WTC11 (cell line): Measurements from ENCODE around the gene MT1H. TPM values are rescaled to one million over a fixed set of nuclear protein-coding genes. Genes with fewer than 3 reads are reported as not detected.

ENCODE experiments used
- ATAC-seq: fragments of 200-7000 bp; cut with Tn5 transposase; 2 replicates; pipeline ENCODE4 v1.10.0; 2021; ENCODE audit warnings: mild to moderate bottlenecking, moderate library complexity
- CTCF ChIA-PET: fragments of 300-600 bp; sonication (Branson Sonifier 250); formaldehyde crosslinking; loops from one replicate; lab custom pipeline; 2021; ENCODE audit warnings: antibody characterized with exemption; lab: Charles Lee
- POLR2A ChIA-PET: fragments of 350-600 bp; sonication (Branson Sonifier 250); formaldehyde crosslinking; loops from one replicate; lab custom pipeline; 2021; ENCODE audit warnings: antibody characterized with exemption; lab: Charles Lee
- DNase-seq: peaks from one replicate; pipeline ENCODE4 v3.0.0; 2021; ENCODE audit warnings: low spot score
- H3K27ac Mint-ChIP-seq: 2 replicates; pipeline ENCODE4 v1.8.0; 2021; ENCODE audit warnings: mixed read lengths
- H3K27me3 Mint-ChIP-seq: 2 replicates; pipeline ENCODE4 v1.8.0; 2021; ENCODE audit warnings: low read depth, mild to moderate bottlenecking, moderate library complexity, mixed read lengths
- H3K36me3 Mint-ChIP-seq: 2 replicates; pipeline ENCODE4 v1.8.0; 2021; ENCODE audit warnings: mixed read lengths
- H3K4me1 Mint-ChIP-seq: 2 replicates; pipeline ENCODE4 v1.8.0; 2022; ENCODE audit warnings: mixed read lengths
- H3K4me3 Mint-ChIP-seq: 2 replicates; pipeline ENCODE4 v1.8.0; 2021; ENCODE audit warnings: mild to moderate bottlenecking, moderate library complexity, mixed read lengths
- H3K9me3 Mint-ChIP-seq: 2 replicates; pipeline ENCODE4 v1.8.0; 2021; ENCODE audit warnings: mixed read lengths
- GABPB1 ChIP-seq: sonication (generic); formaldehyde crosslinking; IDR thresholded peaks from 2 replicates; pipeline ENCODE4 v1.8.1; 2023; ENCODE audit warnings: mild to moderate bottlenecking, missing genetic modification reagents
- GTF2I ChIP-seq: fragments of 250-450 bp; sonication (Bioruptor Pico); conservative IDR thresholded peaks from 2 replicates; pipeline ENCODE4 v1.4.0; 2021; ENCODE audit warnings: mild to moderate bottlenecking
- NFYB ChIP-seq: sonication (generic); formaldehyde crosslinking; conservative IDR thresholded peaks from 2 replicates; pipeline ENCODE4 v1.8.0; 2022; ENCODE audit warnings: low read depth, missing genetic modification reagents
- NR3C1 ChIP-seq: sonication (generic); formaldehyde crosslinking; conservative IDR thresholded peaks from 2 replicates; pipeline ENCODE4 v1.8.1; 2023; ENCODE audit warnings: low read depth, mild to moderate bottlenecking, missing genetic modification reagents
- OVOL2 ChIP-seq: fragments of 250-450 bp; sonication (Bioruptor Pico); IDR thresholded peaks from 2 replicates; pipeline ENCODE4 v1.9.0; 2021; ENCODE audit warnings: mild to moderate bottlenecking, borderline replicate concordance
- RELA ChIP-seq: sonication (generic); formaldehyde crosslinking; IDR thresholded peaks from 2 replicates; pipeline ENCODE4 v1.8.1; 2022; ENCODE audit warnings: missing genetic modification reagents, mild to moderate bottlenecking, borderline replicate concordance
- SOX15 ChIP-seq: fragments of 250-450 bp; sonication (Bioruptor Pico); IDR thresholded peaks from 2 replicates; pipeline ENCODE4 v1.9.0; 2021; ENCODE audit warnings: mild to moderate bottlenecking
- ZNF423 ChIP-seq: fragments of 250-450 bp; sonication (Bioruptor Pico); IDR thresholded peaks from 2 replicates; pipeline ENCODE4 v2.1.2; 2022; ENCODE audit warnings: mild to moderate bottlenecking, moderate library complexity
- total RNA-seq: library from RNA; stranded (reverse); gene quantifications from 3 replicates; pipeline ENCODE4 v1.2.3, GENCODE V29; 2021
- TF ChIP-seq, protein P1 (sequence below): sonication (generic); formaldehyde crosslinking; IDR thresholded peaks from 2 replicates; pipeline ENCODE4 v1.8.0; 2022; ENCODE audit warnings: mild to moderate bottlenecking, missing genetic modification reagents
- TF ChIP-seq, protein P2 (sequence below): fragments of 250-450 bp; sonication (Bioruptor Pico); IDR thresholded peaks from 2 replicates; pipeline ENCODE4 v1.8.0; 2021; ENCODE audit warnings: mild to moderate bottlenecking
- TF ChIP-seq, protein P3 (sequence below): sonication (generic); formaldehyde crosslinking; IDR thresholded peaks from 2 replicates; pipeline ENCODE4 v1.8.1; 2023; ENCODE audit warnings: mild to moderate bottlenecking, moderate library complexity, missing genetic modification reagents
- TF ChIP-seq, protein P4 (sequence below): sonication (generic); formaldehyde crosslinking; IDR thresholded peaks from 2 replicates; pipeline ENCODE4 v1.8.0; 2023; ENCODE audit warnings: missing genetic modification reagents
- TF ChIP-seq, protein P5 (sequence below): sonication (generic); formaldehyde crosslinking; IDR thresholded peaks from 2 replicates; pipeline ENCODE4 v1.8.1; 2023; ENCODE audit warnings: mild to moderate bottlenecking, missing genetic modification reagents, borderline replicate concordance
- TF ChIP-seq, protein P6 (sequence below): sonication (generic); formaldehyde crosslinking; IDR thresholded peaks from 2 replicates; pipeline ENCODE4 v1.8.1; 2022; ENCODE audit warnings: low read depth, mild to moderate bottlenecking, moderate library complexity, missing genetic modification reagents, borderline replicate concordance

Gene MT1H
- total RNA-seq, 1 experiment from 2014 or later: 122 TPM

DNA sequence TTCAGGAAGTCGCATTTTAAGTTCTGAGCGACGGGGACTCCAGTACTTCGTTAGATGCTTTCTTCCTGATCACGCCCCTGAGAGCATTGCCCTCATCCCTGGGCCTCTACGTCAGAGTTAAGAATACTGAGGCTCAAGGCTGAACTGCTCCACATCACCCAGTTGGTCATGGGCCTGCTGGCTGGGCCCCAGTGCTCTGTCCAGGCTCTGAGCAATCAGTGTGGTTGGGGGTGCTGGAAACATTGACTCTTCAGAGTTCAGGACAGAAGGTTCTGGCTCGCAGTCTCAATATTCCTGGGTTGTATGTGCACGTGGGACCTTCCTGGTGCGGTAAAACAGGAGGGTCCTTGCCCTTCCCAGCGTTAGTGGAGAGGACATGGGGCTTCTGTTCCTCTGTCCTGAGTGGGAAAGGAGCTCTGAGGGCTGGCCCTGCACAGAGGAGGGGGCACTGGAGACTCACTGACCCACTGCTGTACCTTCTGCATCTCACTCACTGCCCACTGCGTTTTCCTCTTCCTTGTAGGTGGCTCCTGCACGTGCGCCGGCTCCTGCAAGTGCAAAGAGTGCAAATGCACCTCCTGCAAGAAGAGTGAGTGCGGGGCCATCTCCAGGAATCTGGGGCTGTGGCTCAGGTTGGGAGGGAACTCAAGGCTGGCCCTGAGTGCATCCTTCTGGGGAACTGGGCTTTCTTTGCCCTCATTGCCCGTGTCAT is 43.5 kb upstream of the MT1H start:
- peaks cover 98% of the 10 kb centered on the region for H3K27me3 Mint-ChIP-seq
- ATAC-seq: peak; percentile 15

DNA sequence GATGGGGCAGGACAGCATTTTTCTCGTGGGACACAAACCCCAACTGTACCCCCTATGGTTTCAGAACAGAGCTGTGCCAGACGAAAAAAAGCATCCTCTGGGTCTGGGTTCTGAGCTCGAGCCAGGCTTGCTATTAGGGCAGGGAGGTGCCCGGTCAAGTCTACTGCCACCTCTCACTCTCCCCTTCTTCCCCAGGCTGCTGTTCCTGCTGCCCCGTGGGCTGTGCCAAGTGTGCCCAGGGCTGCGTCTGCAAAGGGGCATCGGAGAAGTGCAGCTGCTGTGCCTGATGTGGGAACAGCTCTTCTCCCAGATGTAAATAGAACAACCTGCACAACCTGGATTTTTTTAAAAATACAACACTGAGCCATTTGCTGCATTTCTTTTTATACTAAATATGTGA is 42.9 kb upstream of the MT1H start:
- POLR2A ChIA-PET: interaction anchor here (1.2 to 4.9 kb wide), 7 partner anchors 10 to 56 kb away, joined by 4 to 68 read pairs (median 24); partner anchors contain the start of genes MT1F, MT1G, MT1H and MT1X
- Mint-ChIP-seq H3K4me1 (peaks cover 38% of the 10 kb centered on the region), H3K27me3 (peaks cover 98% of the 10 kb centered on the region), H3K36me3 (peaks cover 2% of the 10 kb centered on the region; the same call in 1 of the 2 replicates), H3K27ac (no peak overlapping the region), H3K9me3 (peaks cover 8% of the 10 kb centered on the region; the same call in 1 of the 2 replicates), H3K4me3 (peak overlapping the region; percentile 74; the same call in 1 of the 2 replicates)
- CTCF ChIA-PET: interaction anchor here (1.2 to 1.8 kb wide), 3 partner anchors 9 to 47 kb away, joined by 3 to 5 read pairs (median 4); no protein-coding TSS in a partner anchor
- DNase-seq (no peak), ATAC-seq (no peak)
- TF ChIP-seq, protein P1, sequence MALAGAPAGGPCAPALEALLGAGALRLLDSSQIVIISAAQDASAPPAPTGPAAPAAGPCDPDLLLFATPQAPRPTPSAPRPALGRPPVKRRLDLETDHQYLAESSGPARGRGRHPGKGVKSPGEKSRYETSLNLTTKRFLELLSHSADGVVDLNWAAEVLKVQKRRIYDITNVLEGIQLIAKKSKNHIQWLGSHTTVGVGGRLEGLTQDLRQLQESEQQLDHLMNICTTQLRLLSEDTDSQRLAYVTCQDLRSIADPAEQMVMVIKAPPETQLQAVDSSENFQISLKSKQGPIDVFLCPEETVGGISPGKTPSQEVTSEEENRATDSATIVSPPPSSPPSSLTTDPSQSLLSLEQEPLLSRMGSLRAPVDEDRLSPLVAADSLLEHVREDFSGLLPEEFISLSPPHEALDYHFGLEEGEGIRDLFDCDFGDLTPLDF (CRISPR knock-in tag): no peak
- TF ChIP-seq OVOL2 (no peak), GABPB1 (CRISPR knock-in tag) (no peak), SOX15 (CRISPR knock-in tag) (no peak)

More for the DNA sequence above, 43.5 kb upstream of the MT1H start:
- Mint-ChIP-seq H3K27ac (no peak overlapping the region), H3K9me3 (peaks cover 8% of the 10 kb centered on the region; the same call in 1 of the 2 replicates), H3K36me3 (peaks cover 2% of the 10 kb centered on the region; the same call in 1 of the 2 replicates), H3K4me3 (peak overlapping the region; percentile 74), H3K4me1 (peaks cover 43% of the 10 kb centered on the region)
- DNase-seq: no peak
- ChIA-PET POLR2A (interaction anchor here (0.7 to 4.9 kb wide), 17 partner anchors 8 to 78 kb away, joined by 3 to 68 read pairs (median 6); partner anchors contain the start of genes MT1A, MT1F, MT1G and MT1H), CTCF (interaction anchor here (0.9 to 2.4 kb wide), 7 partner anchors 8 to 76 kb away, joined by 3 to 8 read pairs (median 6); no protein-coding TSS in a partner anchor)
- TF ChIP-seq, protein P2, sequence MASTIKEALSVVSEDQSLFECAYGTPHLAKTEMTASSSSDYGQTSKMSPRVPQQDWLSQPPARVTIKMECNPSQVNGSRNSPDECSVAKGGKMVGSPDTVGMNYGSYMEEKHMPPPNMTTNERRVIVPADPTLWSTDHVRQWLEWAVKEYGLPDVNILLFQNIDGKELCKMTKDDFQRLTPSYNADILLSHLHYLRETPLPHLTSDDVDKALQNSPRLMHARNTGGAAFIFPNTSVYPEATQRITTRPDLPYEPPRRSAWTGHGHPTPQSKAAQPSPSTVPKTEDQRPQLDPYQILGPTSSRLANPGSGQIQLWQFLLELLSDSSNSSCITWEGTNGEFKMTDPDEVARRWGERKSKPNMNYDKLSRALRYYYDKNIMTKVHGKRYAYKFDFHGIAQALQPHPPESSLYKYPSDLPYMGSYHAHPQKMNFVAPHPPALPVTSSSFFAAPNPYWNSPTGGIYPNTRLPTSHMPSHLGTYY (CRISPR knock-in tag): no peak
- no peak for TF ChIP-seq ZNF423 (CRISPR knock-in tag)

DNA sequence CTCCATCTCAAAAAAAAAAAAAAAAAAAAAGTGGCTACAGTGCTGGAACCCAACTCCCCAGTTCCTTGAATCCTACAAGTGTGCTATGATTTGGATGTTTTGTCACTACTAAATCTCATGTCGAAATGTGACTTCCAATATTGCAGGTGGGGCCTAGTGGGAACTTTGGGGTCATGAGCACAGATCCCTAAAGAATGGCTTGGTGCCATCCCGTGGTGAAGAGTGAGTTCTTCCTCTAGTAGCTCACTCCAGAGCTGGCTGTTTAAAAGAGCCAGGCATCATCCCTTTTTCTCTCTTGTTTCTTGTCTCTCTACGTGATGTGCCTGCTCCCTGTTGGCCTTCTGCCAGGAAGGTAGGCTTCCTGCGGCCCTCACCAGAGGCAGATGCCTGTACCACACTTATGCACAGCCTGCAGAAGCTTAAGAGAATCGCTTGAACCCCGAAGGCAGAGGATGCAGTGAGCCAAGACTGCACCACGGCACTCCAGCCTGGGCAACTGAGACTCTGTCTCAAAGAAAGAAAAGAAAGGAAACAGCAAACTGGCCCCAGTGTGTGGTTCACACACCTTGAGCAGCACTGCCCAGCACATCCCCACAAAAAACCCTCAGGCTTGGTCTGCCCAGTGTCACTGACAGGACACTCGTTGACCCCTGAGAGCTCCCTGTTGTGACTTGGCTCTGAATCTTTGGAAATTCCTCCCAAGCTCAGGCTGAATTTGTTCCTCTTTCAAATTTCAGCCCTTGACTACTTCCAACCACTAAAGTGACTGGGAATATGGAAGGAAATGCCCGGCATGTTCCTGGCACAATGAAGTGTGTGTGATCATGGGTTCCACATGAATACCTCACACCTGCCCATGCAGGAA is 40.9 kb upstream of the MT1H start:
- no peak overlapping the region for H3K27ac Mint-ChIP-seq
- H3K4me3 Mint-ChIP-seq: no peak overlapping the region
- H3K4me1 Mint-ChIP-seq: peaks cover 34% of the 10 kb centered on the region
- TF ChIP-seq, protein P3, sequence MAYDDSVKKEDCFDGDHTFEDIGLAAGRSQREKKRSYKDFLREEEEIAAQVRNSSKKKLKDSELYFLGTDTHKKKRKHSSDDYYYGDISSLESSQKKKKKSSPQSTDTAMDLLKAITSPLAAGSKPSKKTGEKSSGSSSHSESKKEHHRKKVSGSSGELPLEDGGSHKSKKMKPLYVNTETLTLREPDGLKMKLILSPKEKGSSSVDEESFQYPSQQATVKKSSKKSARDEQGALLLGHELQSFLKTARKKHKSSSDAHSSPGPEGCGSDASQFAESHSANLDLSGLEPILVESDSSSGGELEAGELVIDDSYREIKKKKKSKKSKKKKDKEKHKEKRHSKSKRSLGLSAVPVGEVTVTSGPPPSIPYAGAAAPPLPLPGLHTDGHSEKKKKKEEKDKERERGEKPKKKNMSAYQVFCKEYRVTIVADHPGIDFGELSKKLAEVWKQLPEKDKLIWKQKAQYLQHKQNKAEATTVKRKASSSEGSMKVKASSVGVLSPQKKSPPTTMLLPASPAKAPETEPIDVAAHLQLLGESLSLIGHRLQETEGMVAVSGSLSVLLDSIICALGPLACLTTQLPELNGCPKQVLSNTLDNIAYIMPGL (CRISPR knock-in tag): no peak
- TF ChIP-seq NFYB (CRISPR knock-in tag): no peak
- no peak for TF ChIP-seq RELA (CRISPR knock-in tag)
- TF ChIP-seq GTF2I (CRISPR knock-in tag): no peak
- no peak for TF ChIP-seq NR3C1 (CRISPR knock-in tag)
- TF ChIP-seq, protein P4, sequence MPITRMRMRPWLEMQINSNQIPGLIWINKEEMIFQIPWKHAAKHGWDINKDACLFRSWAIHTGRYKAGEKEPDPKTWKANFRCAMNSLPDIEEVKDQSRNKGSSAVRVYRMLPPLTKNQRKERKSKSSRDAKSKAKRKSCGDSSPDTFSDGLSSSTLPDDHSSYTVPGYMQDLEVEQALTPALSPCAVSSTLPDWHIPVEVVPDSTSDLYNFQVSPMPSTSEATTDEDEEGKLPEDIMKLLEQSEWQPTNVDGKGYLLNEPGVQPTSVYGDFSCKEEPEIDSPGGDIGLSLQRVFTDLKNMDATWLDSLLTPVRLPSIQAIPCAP (CRISPR knock-in tag): no peak
- TF ChIP-seq, protein P5, sequence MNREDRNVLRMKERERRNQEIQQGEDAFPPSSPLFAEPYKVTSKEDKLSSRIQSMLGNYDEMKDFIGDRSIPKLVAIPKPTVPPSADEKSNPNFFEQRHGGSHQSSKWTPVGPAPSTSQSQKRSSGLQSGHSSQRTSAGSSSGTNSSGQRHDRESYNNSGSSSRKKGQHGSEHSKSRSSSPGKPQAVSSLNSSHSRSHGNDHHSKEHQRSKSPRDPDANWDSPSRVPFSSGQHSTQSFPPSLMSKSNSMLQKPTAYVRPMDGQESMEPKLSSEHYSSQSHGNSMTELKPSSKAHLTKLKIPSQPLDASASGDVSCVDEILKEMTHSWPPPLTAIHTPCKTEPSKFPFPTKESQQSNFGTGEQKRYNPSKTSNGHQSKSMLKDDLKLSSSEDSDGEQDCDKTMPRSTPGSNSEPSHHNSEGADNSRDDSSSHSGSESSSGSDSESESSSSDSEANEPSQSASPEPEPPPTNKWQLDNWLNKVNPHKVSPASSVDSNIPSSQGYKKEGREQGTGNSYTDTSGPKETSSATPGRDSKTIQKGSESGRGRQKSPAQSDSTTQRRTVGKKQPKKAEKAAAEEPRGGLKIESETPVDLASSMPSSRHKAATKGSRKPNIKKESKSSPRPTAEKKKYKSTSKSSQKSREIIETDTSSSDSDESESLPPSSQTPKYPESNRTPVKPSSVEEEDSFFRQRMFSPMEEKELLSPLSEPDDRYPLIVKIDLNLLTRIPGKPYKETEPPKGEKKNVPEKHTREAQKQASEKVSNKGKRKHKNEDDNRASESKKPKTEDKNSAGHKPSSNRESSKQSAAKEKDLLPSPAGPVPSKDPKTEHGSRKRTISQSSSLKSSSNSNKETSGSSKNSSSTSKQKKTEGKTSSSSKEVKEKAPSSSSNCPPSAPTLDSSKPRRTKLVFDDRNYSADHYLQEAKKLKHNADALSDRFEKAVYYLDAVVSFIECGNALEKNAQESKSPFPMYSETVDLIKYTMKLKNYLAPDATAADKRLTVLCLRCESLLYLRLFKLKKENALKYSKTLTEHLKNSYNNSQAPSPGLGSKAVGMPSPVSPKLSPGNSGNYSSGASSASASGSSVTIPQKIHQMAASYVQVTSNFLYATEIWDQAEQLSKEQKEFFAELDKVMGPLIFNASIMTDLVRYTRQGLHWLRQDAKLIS (CRISPR knock-in tag): no peak
- TF ChIP-seq, protein P6, sequence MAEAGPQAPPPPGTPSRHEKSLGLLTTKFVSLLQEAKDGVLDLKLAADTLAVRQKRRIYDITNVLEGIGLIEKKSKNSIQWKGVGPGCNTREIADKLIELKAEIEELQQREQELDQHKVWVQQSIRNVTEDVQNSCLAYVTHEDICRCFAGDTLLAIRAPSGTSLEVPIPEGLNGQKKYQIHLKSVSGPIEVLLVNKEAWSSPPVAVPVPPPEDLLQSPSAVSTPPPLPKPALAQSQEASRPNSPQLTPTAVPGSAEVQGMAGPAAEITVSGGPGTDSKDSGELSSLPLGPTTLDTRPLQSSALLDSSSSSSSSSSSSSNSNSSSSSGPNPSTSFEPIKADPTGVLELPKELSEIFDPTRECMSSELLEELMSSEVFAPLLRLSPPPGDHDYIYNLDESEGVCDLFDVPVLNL (CRISPR knock-in tag): no peak
- 0 out of 2 replicates have a peak, but pooled peaks cover 2% of the 10 kb centered on the region for H3K36me3 Mint-ChIP-seq
- peaks cover 98% of the 10 kb centered on the region for H3K27me3 Mint-ChIP-seq
- CTCF ChIA-PET: interaction anchor here (0.7 to 2.2 kb wide), 6 partner anchors 10 to 73 kb away, joined by 4 to 10 read pairs (median 6); partner anchors contain the start of gene MT2A
- no peak for ATAC-seq
- DNase-seq: no peak
- no peaks in the 10 kb centered on the region for H3K9me3 Mint-ChIP-seq
- POLR2A ChIA-PET: interaction anchor here (4.9 kb wide), 1 partner anchor 19 kb away, joined by 68 read pairs; the partner anchor contains the start of gene MT2A
